ENCODE measurements around the gene ORC2. TPM values are rescaled to one million over a fixed set of nuclear protein-coding genes. Genes with fewer than 3 reads are reported as not detected.
"Not testable (repeated sequence)": the region's sequence is repeated elsewhere in the genome, so short reads cannot be mapped to it uniquely, and the experiment has no call there.

The ORC2 gene
- polyA plus RNA-seq, 3 donors: 3.1 to 5.4 (median 3.9) TPM

DNA sequence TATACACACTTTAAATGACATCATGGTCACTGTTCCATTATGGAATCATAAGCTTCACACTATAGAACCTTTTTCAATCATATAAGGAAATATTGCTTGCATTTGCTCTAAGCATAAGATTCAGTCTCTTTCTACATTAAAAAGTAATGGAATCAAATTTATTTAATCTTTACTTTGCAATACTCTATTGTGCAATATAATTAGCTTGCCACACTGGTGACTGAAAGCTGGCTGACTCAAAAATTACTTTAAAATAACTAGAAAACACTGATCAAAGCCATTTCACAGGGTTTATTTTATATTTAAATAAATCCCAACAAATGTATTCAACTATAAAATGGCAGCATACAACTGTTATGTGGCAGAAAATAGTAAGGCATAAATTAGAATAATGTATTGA lies 13.2 kb upstream of the ORC2 start:
- Histone ChIP-seq H3K79me2 (ENCODE audit: insufficient read depth, low read length) (no peaks in the 10 kb centered on the region), H3K27ac (ENCODE audit: low read depth in 1 of 2, low read length in 2 of 2) (no peak overlapping the region), H3K9ac (ENCODE audit: insufficient read depth, low read length, poor library complexity, severe bottlenecking) (no peak overlapping the region), H3K4me2 (replicated peaks; ENCODE audit: extremely low read depth, low read length, poor library complexity, severe bottlenecking) (no peak overlapping the region), H3K4me1 (ENCODE audit: control insufficient read depth in 1 of 2, insufficient read depth in 2 of 2, low read length in 2 of 2) (no peaks in the 10 kb centered on the region), H3K9me3 (replicated peaks in 1 of 2; ENCODE audit: control insufficient read depth in 1 of 2, insufficient read depth in 1 of 2, low read length in 2 of 2) (no peaks in the 10 kb centered on the region), H4K20me1 (ENCODE audit: insufficient read depth, low read length) (no peaks in the 10 kb centered on the region), H3K36me3 (replicated peaks in 1 of 2; ENCODE audit: control insufficient read depth in 1 of 2, insufficient read depth in 2 of 2, low read length in 2 of 2) (peaks cover 31 to 36% of the 10 kb centered on the region in 2 donors), H2AFZ (ENCODE audit: insufficient read depth, low read depth, low read length, poor library complexity, severe bottlenecking) (no peak overlapping the region), H3K27me3 (ENCODE audit: control insufficient read depth in 2 of 2, insufficient read depth in 2 of 2, low read length in 2 of 2) (no peaks in the 10 kb centered on the region), H3K4me3 (replicated peaks in 1 of 3; ENCODE audit: low read depth in 2 of 3, low read length in 3 of 3) (no peak overlapping the region)
- intact Hi-C loops (cut with micrococcal nuclease): no loop called here
- H3K36me3 Mint-ChIP-seq: peaks cover 35 to 44% of the 10 kb centered on the region in 2 donors
- TF ChIP-seq, protein P1, sequence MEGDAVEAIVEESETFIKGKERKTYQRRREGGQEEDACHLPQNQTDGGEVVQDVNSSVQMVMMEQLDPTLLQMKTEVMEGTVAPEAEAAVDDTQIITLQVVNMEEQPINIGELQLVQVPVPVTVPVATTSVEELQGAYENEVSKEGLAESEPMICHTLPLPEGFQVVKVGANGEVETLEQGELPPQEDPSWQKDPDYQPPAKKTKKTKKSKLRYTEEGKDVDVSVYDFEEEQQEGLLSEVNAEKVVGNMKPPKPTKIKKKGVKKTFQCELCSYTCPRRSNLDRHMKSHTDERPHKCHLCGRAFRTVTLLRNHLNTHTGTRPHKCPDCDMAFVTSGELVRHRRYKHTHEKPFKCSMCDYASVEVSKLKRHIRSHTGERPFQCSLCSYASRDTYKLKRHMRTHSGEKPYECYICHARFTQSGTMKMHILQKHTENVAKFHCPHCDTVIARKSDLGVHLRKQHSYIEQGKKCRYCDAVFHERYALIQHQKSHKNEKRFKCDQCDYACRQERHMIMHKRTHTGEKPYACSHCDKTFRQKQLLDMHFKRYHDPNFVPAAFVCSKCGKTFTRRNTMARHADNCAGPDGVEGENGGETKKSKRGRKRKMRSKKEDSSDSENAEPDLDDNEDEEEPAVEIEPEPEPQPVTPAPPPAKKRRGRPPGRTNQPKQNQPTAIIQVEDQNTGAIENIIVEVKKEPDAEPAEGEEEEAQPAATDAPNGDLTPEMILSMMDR (IDR thresholded peaks at IDR 0.05): no peak
- no peak for DNase-seq
- no peaks in the 10 kb centered on the region for H3K4me1 Mint-ChIP-seq
- H3K27me3 Mint-ChIP-seq (ENCODE audit: low read depth in 3 of 3): peaks cover 0 to 1% (median 0%) of the 10 kb centered on the region in 3 donors
- no peak overlapping the region for H3K4me3 Mint-ChIP-seq
- H3K27ac Mint-ChIP-seq: no peak overlapping the region
- H3K9me3 Mint-ChIP-seq: no peaks in the 10 kb centered on the region

DNA sequence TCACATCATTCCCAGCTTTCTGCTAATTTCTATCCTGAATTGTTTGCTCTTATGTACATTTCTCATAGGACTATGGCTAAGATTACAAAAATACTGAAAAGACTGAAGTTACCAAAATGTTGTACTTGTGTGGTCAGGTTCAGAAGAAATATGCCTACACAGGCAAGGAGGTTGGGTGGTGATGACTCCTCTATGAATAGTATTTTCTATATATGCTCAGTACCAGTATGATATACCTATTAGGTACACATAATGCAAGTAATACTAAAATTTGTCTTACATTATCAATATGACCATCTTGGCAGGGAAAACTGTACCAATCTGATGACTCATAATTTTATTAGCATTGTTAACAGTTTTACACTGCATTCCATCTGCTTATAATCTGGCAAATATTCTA lies 12.2 kb upstream of the ORC2 start:
- TF ChIP-seq, protein P1 (IDR thresholded peaks at IDR 0.05): no peak
- Histone ChIP-seq H2AFZ (ENCODE audit: insufficient read depth, low read depth, low read length, poor library complexity, severe bottlenecking) (no peak overlapping the region), H3K36me3 (replicated peaks in 1 of 2; ENCODE audit: control insufficient read depth in 1 of 2, insufficient read depth in 2 of 2, low read length in 2 of 2) (peaks cover 22 to 25% of the 10 kb centered on the region in 2 donors), H3K9ac (ENCODE audit: insufficient read depth, low read length, poor library complexity, severe bottlenecking) (no peak overlapping the region), H3K4me1 (ENCODE audit: control insufficient read depth in 1 of 2, insufficient read depth in 2 of 2, low read length in 2 of 2) (no peaks in the 10 kb centered on the region), H4K20me1 (ENCODE audit: insufficient read depth, low read length) (no peaks in the 10 kb centered on the region), H3K4me2 (replicated peaks; ENCODE audit: extremely low read depth, low read length, poor library complexity, severe bottlenecking) (no peak overlapping the region), H3K79me2 (ENCODE audit: insufficient read depth, low read length) (no peaks in the 10 kb centered on the region), H3K27me3 (ENCODE audit: control insufficient read depth in 2 of 2, insufficient read depth in 2 of 2, low read length in 2 of 2) (no peaks in the 10 kb centered on the region), H3K9me3 (replicated peaks in 1 of 2; ENCODE audit: control insufficient read depth in 1 of 2, insufficient read depth in 1 of 2, low read length in 2 of 2) (no peaks in the 10 kb centered on the region), H3K4me3 (replicated peaks in 1 of 3; ENCODE audit: low read depth in 2 of 3, low read length in 3 of 3) (no peak overlapping the region), H3K27ac (ENCODE audit: low read depth in 1 of 2, low read length in 2 of 2) (no peak overlapping the region)
- DNase-seq: no peak
- peaks cover 0 to 1% (median 0%) of the 10 kb centered on the region in 3 donors for H3K27me3 Mint-ChIP-seq (ENCODE audit: low read depth in 3 of 3)
- intact Hi-C loops (cut with micrococcal nuclease): no loop called here
- H3K36me3 Mint-ChIP-seq: peaks cover 25 to 34% of the 10 kb centered on the region in 2 donors
- H3K4me1 Mint-ChIP-seq: peaks cover 3% of the 10 kb centered on the region
- no peaks in the 10 kb centered on the region for H3K9me3 Mint-ChIP-seq
- H3K27ac Mint-ChIP-seq: no peak overlapping the region
- H3K4me3 Mint-ChIP-seq: no peak overlapping the region

DNA sequence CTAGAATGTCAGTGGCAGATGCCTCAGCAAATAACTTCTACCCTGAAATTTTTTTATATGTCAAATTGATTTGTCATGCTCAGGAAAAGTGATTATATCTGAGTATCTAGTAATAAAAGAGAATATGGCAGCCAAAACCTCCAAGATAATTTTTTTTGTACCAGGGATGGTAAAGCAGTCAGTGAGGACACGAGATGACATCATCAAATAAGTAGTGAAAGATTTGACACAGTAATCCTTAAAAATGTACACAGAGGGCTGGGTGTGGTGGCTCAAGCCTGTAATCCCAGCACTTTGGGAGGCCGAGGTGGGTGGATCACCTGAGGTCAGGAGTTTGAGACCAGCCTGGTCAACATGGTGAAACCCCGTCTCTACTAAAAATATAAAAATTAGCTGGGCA lies 6.6 kb upstream of the ORC2 start:
- H3K27me3 ChIP-seq (ENCODE audit: control insufficient read depth in 2 of 2, insufficient read depth in 2 of 2, low read length in 2 of 2); H3K27ac ChIP-seq (ENCODE audit: low read depth in 1 of 2, low read length in 2 of 2); H3K79me2 ChIP-seq (ENCODE audit: insufficient read depth, low read length); H3K9ac ChIP-seq (ENCODE audit: insufficient read depth, low read length, poor library complexity, severe bottlenecking); H2AFZ ChIP-seq (ENCODE audit: insufficient read depth, low read depth, low read length, poor library complexity, severe bottlenecking); H3K4me3 Mint-ChIP-seq; H3K9me3 ChIP-seq (replicated peaks in 1 of 2; ENCODE audit: control insufficient read depth in 1 of 2, insufficient read depth in 1 of 2, low read length in 2 of 2); H3K4me3 ChIP-seq (replicated peaks in 1 of 3; ENCODE audit: low read depth in 2 of 3, low read length in 3 of 3); H3K9me3 Mint-ChIP-seq; intact Hi-C loops (cut with micrococcal nuclease); H4K20me1 ChIP-seq (ENCODE audit: insufficient read depth, low read length); H3K27me3 Mint-ChIP-seq (ENCODE audit: low read depth in 3 of 3); H3K4me2 ChIP-seq (replicated peaks; ENCODE audit: extremely low read depth, low read length, poor library complexity, severe bottlenecking); H3K36me3 ChIP-seq (replicated peaks in 1 of 2; ENCODE audit: control insufficient read depth in 1 of 2, insufficient read depth in 2 of 2, low read length in 2 of 2); DNase-seq: not testable (repeated sequence)
- H3K27ac Mint-ChIP-seq: peak overlapping the region in 1 of 7 donors; percentile 11
- peaks cover 4 to 20% of the 10 kb centered on the region in 2 donors for H3K36me3 Mint-ChIP-seq
- no CpG with 5 or more reads among the region's 3 CpGs for WGBS (ENCODE audit: insufficient coverage)
- peaks cover 21% of the 10 kb centered on the region for H3K4me1 Mint-ChIP-seq
- peaks cover 14 to 17% of the 10 kb centered on the region in 2 donors for H3K4me1 ChIP-seq (ENCODE audit: control insufficient read depth in 1 of 2, insufficient read depth in 2 of 2, low read length in 2 of 2)
